ENCODE data around the gene HS1BP3. TPM values are rescaled to one million over a fixed set of nuclear protein-coding genes. Genes with fewer than 3 reads are reported as not detected.

HS1BP3 gene
- total and polyA plus RNA-seq, 9 of the 15 experiments (the other 6 are each of a cell fraction or from before 2014, with no cell fraction given): 0.41 to 8.3 (median 5.9) TPM

DNA sequence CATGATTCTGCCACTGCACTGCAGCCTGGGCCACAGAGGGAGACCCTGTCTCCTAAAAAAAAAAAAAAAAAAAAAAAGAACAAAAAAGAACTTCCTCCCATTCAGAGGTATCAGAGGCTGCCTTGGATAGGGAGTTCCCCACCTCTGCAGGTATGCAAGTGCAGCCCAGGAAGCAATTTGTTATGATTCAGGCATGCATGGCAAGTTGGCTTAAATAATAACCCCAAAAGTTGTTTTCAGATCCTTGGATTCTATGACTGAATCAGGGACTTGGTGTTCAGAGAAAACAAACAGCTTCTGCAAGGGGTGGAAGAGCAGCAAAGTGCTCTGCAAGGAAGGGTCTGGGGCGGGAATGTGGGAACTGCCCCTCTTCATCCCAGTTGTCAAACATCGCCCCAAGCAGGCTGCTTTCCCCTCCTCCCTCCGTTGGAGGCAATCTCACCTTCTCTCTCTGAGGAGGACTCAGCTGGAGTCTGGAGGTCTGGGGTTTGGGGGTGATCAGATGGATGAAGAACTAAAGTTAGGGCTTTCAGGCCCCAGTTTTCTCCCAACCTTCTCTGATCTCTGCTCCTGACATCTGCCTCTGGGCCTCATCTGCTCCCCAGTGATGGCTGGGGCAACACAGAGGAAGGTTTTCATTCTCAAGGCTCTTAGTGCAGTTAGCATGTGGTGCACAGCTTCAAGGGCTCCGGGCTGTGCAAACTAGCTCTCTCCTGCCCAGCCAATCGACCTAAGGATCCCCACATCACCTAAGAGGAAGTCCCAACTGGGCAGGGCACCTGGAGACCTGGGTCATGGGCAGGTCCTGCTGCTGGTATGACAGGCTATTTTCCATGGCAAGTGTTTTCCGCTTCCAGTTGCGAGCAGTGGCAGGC, 12.5 kb upstream of the HS1BP3 start:
- no TSS peak for BruUV-seq (replicated peaks)
- H3K9me1 ChIP-seq (ENCODE audit: control insufficient read depth, insufficient read depth, low read length): no peaks in the 10 kb centered on the region
- in situ Hi-C loops (cut with MboI): loop anchor here (25.0 kb wide), 1 partner anchor 599 kb away; no protein-coding TSS in a partner anchor
- no peak for TF ChIP-seq CREB1 (IDR thresholded peaks at IDR 0.05)
- no peak for TF ChIP-seq CREB1 (CRISPR knock-in tag; IDR thresholded peaks at IDR 0.05)
- no peak for TF ChIP-seq KAT8 (IDR thresholded peaks at IDR 0.05; ENCODE audit: low read depth)
- TF ChIP-seq TEAD2 (tag; IDR thresholded peaks at IDR 0.05): no peak
- no peak for TF ChIP-seq ZNF518B (CRISPR knock-in tag; IDR thresholded peaks at IDR 0.05)
- TF ChIP-seq ZKSCAN3 (CRISPR knock-in tag; IDR thresholded peaks at IDR 0.05): no peak
- TF ChIP-seq DIDO1 (tag; IDR thresholded peaks at IDR 0.05; ENCODE audit: low read depth): no peak
- no peak for TF ChIP-seq ZBTB2 (IDR thresholded peaks at IDR 0.05)
- no peak for TF ChIP-seq MXI1 (IDR thresholded peaks at IDR 0.05; ENCODE audit: low read depth, low read length)
- TF ChIP-seq ZNF395 (CRISPR knock-in tag; IDR thresholded peaks at IDR 0.05): no peak
- TF ChIP-seq, protein P1, sequence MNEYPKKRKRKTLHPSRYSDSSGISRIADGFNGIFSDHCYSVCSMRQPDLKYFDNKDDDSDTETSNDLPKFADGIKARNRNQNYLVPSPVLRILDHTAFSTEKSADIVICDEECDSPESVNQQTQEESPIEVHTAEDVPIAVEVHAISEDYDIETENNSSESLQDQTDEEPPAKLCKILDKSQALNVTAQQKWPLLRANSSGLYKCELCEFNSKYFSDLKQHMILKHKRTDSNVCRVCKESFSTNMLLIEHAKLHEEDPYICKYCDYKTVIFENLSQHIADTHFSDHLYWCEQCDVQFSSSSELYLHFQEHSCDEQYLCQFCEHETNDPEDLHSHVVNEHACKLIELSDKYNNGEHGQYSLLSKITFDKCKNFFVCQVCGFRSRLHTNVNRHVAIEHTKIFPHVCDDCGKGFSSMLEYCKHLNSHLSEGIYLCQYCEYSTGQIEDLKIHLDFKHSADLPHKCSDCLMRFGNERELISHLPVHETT (CRISPR knock-in tag; conservative IDR thresholded peaks at IDR 0.05 in 1 of 2, IDR thresholded peaks at IDR 0.05 in 1 of 2): no peak

More for the DNA sequence above, 12.5 kb upstream of the HS1BP3 start:
- Histone ChIP-seq H3K79me2 (ENCODE audit: control insufficient read depth, insufficient read depth, low read length) (no peaks in the 10 kb centered on the region), H3K9me3 (replicated peaks; ENCODE audit: control insufficient read depth, insufficient read depth, low read depth, low read length) (no peaks in the 10 kb centered on the region), H4K20me1 (replicated peaks; ENCODE audit: control insufficient read depth, insufficient read depth, low read length) (peaks cover 4% of the 10 kb centered on the region; the same call in 1 of the 2 replicates), H3K27me3 (ENCODE audit: control insufficient read depth in 2 of 2, insufficient read depth in 2 of 2, low read length in 2 of 2) (peaks cover 29 to 60% of the 10 kb centered on the region in 2 experiments; a peak in 4 of 5 replicates), H3K4me1 (replicated peaks in 1 of 2; ENCODE audit: control insufficient read depth in 2 of 2, insufficient read depth in 2 of 2, low read length in 2 of 2) (peaks cover 0 to 19% of the 10 kb centered on the region in 2 experiments; a peak in 2 of 5 replicates), H3K4me2 (ENCODE audit: insufficient read depth, low read length) (no peak overlapping the region), H3K36me3 (ENCODE audit: control insufficient read depth, insufficient read depth, low read length) (no peaks in the 10 kb centered on the region), H3K9ac (ENCODE audit: insufficient read depth in 1 of 2, low read depth in 2 of 2, low read length in 2 of 2) (no peak overlapping the region), H2AFZ (ENCODE audit: low read depth, low read length) (no peak overlapping the region), H3K4me3 (no peak overlapping the region), H3K27ac (ENCODE audit: extremely low read depth, low read depth, low read length) (no peak overlapping the region)
- FAIRE-seq (no peak), DNase-seq (ENCODE audit: extremely low read depth in 1 of 4, low spot score in 3 of 4) (no peak), ATAC-seq (no peak)
- CTCF ChIA-PET (ENCODE audit: low intra/inter-chr PET ratio): no interaction called here
- intact Hi-C loops (cut with micrococcal nuclease): loop anchor here (5.0 to 10.0 kb wide), 4 partner anchors 121 to 651 kb away; no protein-coding TSS in a partner anchor
- WGBS (ENCODE audit: insufficient coverage, low coverage, missing lambda C conversion rate): 0% methylated on average over 5 of the region's 7 CpGs
- POLR2A ChIA-PET: interaction anchor here (0.5 to 0.6 kb wide), 2 partner anchors 11 to 246 kb away, joined by 3 read pairs; no protein-coding TSS in a partner anchor
